Loucy (cell line): ENCODE measurements around the gene PKD1L1.

Experiments used
- H2AFZ ChIP-seq: fragments of 200-600 bp; sonication (generic); 2 replicates; pipeline ENCODE4 v1.6.0; 2016; ENCODE audit warnings: antibody characterized with exemption, mild to moderate bottlenecking, low read length, moderate library complexity
- H3F3A ChIP-seq: fragments of 200-600 bp; 2 replicates; pipeline ENCODE4 v1.6.0; 2016; ENCODE audit warnings: antibody characterized with exemption, low read depth, mild to moderate bottlenecking
- H3K27me3 ChIP-seq: fragments of 200-600 bp; sonication (generic); 2 replicates; pipeline ENCODE4 v1.6.1; 2014; ENCODE audit warnings: low read length, mild to moderate bottlenecking; ENCODE audit not compliant: insufficient read depth, poor library complexity, severe bottlenecking
- H3K36me3 ChIP-seq: fragments of 200-600 bp; sonication (generic); 2 replicates; pipeline ENCODE4 v1.6.1; 2016; ENCODE audit warnings: low read length; ENCODE audit not compliant: insufficient read depth
- H3K4me1 ChIP-seq: fragments of 200-600 bp; sonication (generic); 2 replicates; pipeline ENCODE4 v1.5.1; 2014; ENCODE audit warnings: low read length, mild to moderate bottlenecking; ENCODE audit not compliant: insufficient read depth, poor library complexity, severe bottlenecking
- H3K4me2 ChIP-seq: fragments of 200-600 bp; sonication (generic); 2 replicates; pipeline ENCODE4 v1.6.0; 2014; ENCODE audit warnings: antibody characterized with exemption, low read length, low read depth, mild to moderate bottlenecking; ENCODE audit not compliant: poor library complexity, severe bottlenecking
- H3K4me3 ChIP-seq: fragments of 200-600 bp; sonication (generic); 2 replicates; pipeline ENCODE4 v1.5.1; 2014; ENCODE audit warnings: low read length, mild to moderate bottlenecking, mixed read lengths; ENCODE audit not compliant: poor library complexity, severe bottlenecking
- H3K79me2 ChIP-seq: fragments of 200-600 bp; sonication (generic); 2 replicates; pipeline ENCODE4 v1.6.1; 2014; ENCODE audit warnings: low read length; ENCODE audit not compliant: insufficient read depth
- H3K9ac ChIP-seq: fragments of 200-600 bp; sonication (generic); 2 replicates; pipeline ENCODE4 v1.6.0; 2014; ENCODE audit warnings: mild to moderate bottlenecking, low read depth, low read length, moderate library complexity; ENCODE audit not compliant: poor library complexity, severe bottlenecking
- H3K9me2 ChIP-seq: fragments of 200-600 bp; sonication (generic); replicated peaks from 2 replicates; pipeline ENCODE4 v1.6.1; 2016; ENCODE audit warnings: low read depth, low read length, mixed read lengths
- H3K9me3 ChIP-seq: fragments of 200-600 bp; sonication (generic); 2 replicates; pipeline ENCODE4 v1.6.1; 2014; ENCODE audit warnings: mild to moderate bottlenecking, antibody characterized with exemption, low read length, low read depth; ENCODE audit not compliant: insufficient read depth
- H4K20me1 ChIP-seq: fragments of 200-600 bp; sonication (generic); 2 replicates; pipeline ENCODE4 v1.6.0; 2014; ENCODE audit warnings: antibody characterized with exemption, low read length, mild to moderate bottlenecking; ENCODE audit not compliant: insufficient read depth, poor library complexity, severe bottlenecking
- CTCF ChIP-seq: fragments of 200-600 bp; sonication (generic); conservative IDR thresholded peaks from 2 replicates; pipeline ENCODE4 v1.5.1; 2014; ENCODE audit warnings: mild to moderate bottlenecking, antibody characterized with exemption, low read length
- EZH2phosphoT487 ChIP-seq: fragments of 200-600 bp; IDR thresholded peaks from 2 replicates; pipeline ENCODE4 v1.6.1; 2018; ENCODE audit warnings: antibody characterized with exemption, mild to moderate bottlenecking, moderate library complexity, borderline replicate concordance

The PKD1L1 gene

GRCh38 chr7:47915616-47915976 is 32.7 kb downstream of the PKD1L1 start:
- Histone ChIP-seq H3K4me2 (no peak overlapping the region), H3K79me2 (no peaks in the 10 kb centered on the region), H3K9ac (no peak overlapping the region), H3K4me1 (no peaks in the 10 kb centered on the region), H3K36me3 (no peaks in the 10 kb centered on the region), H3K9me2 (no peaks in the 10 kb centered on the region), H4K20me1 (no peaks in the 10 kb centered on the region), H3F3A (no peaks in the 10 kb centered on the region), H2AFZ (no peak overlapping the region), H3K4me3 (no peak overlapping the region), H3K27me3 (no peaks in the 10 kb centered on the region), H3K9me3 (no peaks in the 10 kb centered on the region)
- TF ChIP-seq CTCF (no peak), EZH2phosphoT487 (no peak)

- Histone ChIP-seq H3F3A (no peaks in the 10 kb centered on the region), H3K9ac (no peak overlapping the region), H3K27me3 (no peaks in the 10 kb centered on the region), H3K4me2 (no peak overlapping the region), H3K36me3 (no peaks in the 10 kb centered on the region), H3K79me2 (no peaks in the 10 kb centered on the region), H3K9me3 (no peaks in the 10 kb centered on the region), H3K4me3 (no peak overlapping the region), H3K9me2 (no peaks in the 10 kb centered on the region), H3K4me1 (no peaks in the 10 kb centered on the region), H4K20me1 (no peaks in the 10 kb centered on the region), H2AFZ (no peak overlapping the region)
- no peak for TF ChIP-seq CTCF
- no peak for TF ChIP-seq EZH2phosphoT487
Observed at GRCh38 chr7:47914717-47915615, 33.3 kb downstream of the PKD1L1 start.

GRCh38 chr7:47912332-47912731 is 35.9 kb downstream of the PKD1L1 start:
- Histone ChIP-seq H3K79me2 (no peaks in the 10 kb centered on the region), H2AFZ (no peak overlapping the region), H3K9me3 (no peaks in the 10 kb centered on the region), H3K36me3 (no peaks in the 10 kb centered on the region), H3K4me3 (no peak overlapping the region), H4K20me1 (no peaks in the 10 kb centered on the region), H3F3A (no peaks in the 10 kb centered on the region), H3K4me1 (no peaks in the 10 kb centered on the region), H3K9ac (no peak overlapping the region), H3K9me2 (no peaks in the 10 kb centered on the region), H3K27me3 (no peaks in the 10 kb centered on the region), H3K4me2 (no peak overlapping the region)
- TF ChIP-seq EZH2phosphoT487: no peak

- Histone ChIP-seq H4K20me1 (no peaks in the 10 kb centered on the region), H3K4me3 (no peak overlapping the region), H3K79me2 (no peaks in the 10 kb centered on the region), H3F3A (no peaks in the 10 kb centered on the region), H3K9me2 (no peaks in the 10 kb centered on the region), H2AFZ (no peak overlapping the region), H3K27me3 (no peaks in the 10 kb centered on the region), H3K4me2 (no peak overlapping the region), H3K9ac (no peak overlapping the region), H3K36me3 (no peaks in the 10 kb centered on the region), H3K4me1 (no peaks in the 10 kb centered on the region), H3K9me3 (no peaks in the 10 kb centered on the region)
- TF ChIP-seq EZH2phosphoT487 (no peak), CTCF (no peak)
Observed at GRCh38 chr7:47908720-47909119, 39.5 kb downstream of the PKD1L1 start.
